HG02759 (cell line): Measurements from ENCODE around the gene TSPAN11.
"Not testable (repeated sequence)": the region's sequence is repeated elsewhere in the genome, so short reads cannot be mapped to it uniquely, and the experiment has no call there.

Experiments
- ATAC-seq: cut with Tn5 transposase; IDR thresholded peaks from one replicate; pipeline ENCODE4 v1.9.1; 2021; ENCODE audit warnings: mild to moderate bottlenecking, moderate library complexity; ENCODE audit not compliant: unreplicated experiment

Gene TSPAN11

DNA sequence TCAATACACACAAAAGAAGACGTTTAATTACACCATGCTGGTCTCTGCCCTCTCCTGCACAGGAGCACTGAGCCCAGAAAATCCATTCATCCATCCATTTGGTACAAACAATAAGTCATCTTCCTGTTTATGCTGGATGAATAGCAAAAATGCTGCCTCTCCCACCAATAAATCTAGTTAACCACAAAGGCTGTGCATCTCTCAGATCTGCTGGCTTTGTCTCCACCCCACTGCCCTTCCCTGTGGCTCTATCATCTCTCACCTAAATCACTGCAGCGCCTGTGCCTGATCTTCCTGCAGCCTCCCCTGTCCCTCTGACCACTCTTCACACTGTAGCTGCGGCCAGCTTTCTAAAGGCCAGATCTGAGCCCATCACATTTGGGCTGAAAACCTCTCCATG is 74.2 kb downstream of the TSPAN11 start:
- no peak for ATAC-seq

DNA sequence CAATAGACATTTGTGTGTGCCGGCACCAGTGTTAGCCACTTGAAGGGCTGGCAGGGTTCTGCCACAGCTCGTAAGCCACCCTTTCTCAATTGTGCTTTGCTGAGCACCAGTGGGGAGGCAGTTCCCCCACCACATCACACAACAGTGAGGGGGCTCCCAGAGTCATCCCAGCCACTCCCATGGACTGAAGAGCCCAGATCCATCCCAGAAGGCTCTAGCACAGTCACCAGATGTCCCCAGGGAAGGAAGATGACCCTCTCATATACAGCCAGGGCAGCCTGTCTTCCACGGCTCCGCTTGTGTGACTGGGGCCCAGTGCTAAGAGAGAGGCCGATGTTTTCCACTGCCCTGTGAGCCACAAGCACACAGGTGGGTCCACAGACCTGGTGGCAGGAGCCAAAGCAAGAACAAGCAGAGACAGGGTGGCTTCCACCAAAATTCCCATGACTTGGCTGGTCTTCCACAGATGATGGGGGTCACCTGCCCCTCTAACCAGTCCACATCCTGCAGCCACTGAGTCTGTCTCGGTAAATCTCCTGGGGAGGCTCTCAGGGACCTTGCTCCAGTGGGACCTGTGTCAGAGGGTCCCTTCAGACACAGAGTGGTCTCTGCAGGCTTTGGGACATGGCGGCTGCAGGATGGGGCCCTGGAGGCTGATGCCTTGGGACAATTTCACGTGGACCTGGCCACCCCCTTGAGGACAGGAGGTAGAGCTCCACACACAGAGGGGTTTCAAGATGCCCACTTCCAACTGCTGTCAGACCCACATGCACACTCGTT is 75.2 kb downstream of the TSPAN11 start:
- ATAC-seq = no peak

DNA sequence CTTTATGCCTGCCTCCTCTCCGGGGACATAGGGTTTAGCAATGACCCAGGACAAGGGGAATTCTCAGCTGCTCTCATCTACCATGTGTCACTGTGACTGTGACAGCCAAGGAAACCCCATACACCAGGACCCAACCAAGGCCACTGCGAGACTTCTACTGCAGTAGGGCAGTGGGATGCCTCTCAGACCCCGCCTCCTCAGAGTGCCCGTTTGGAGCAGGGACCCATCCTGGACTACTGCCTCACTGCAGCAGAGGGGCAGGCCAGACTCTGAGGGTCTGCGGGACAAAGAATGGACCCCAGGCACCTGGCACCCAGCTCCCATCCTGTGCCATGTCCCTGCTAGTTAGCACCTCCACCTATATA is 75.8 kb downstream of the TSPAN11 start:
- ATAC-seq = no peak

DNA sequence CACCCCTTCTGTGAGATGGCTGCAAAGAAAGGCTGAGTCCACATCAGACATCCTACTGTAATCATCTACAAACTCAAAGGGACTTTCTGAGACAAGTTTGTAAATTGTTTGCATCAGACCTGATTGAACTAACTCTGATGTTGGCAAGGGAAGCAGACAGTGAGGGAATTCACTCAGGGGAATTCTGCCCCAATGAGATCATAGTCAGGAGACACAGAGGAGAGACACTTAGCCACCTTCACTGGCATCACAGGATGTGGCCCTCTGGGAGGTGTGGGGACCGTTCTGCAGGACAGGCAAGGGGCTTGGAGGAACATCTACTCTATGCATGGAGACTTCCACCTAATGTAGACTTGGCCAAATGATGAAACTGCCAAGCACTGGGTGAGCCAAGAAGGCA is 76.5 kb downstream of the TSPAN11 start:
- ATAC-seq = peak; percentile 67

DNA sequence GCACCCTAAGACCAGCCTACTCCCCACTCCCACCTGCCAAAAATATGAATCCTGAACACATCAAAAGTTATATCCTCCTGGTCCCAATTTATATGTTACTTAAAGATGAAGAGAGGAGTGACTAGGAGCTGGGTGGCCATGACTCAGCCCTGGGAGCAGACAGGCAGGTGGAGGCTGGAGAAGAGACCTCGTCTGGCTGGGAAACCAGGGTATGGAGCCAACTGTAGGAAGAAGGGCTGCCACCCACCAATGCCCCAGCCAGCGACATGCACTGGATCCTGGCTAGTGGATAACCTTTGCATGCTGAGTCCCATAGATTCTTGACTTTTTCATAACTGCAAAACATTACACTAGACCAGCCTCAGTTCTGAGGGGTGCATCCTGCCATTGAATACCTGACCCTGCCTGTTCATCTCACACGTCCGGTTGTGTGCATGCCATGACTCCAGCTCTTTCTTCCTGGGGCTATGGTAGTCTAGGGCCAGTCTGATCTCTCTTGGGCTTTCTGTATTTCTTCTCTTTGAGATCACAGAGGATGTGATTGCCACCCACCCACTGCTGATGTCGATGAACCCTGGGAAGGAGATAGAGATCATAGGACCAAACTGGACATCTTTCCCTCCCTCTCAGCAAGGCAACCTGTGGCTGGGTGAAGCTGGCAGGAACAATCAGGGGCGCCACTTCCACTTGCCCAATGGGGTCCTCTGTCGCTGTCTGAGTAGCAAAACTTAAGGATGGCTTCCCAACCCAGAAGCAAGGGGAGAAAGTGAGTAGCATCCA is 77.5 kb downstream of the TSPAN11 start:
- ATAC-seq = no peak

DNA sequence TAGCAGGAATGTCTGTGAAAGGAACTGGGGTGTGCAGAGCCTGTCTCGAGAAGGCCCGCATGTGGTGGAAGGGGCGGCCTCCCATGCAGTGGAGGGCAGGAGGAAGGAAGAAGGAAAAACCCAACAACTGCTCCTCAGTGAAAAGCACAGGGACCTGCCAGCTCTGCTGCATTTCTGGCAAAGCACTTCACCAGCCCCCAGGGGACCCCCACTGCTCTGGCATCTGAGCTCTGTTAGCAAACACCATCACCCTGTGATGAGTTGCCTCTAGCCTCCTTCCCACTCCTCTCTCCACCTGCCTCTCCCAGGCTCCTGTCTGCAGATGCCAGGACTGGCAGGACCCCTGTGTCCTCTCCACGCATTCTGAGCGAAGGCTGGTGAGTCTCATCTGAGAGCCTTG is 78.1 kb downstream of the TSPAN11 start:
- no peak for ATAC-seq

DNA sequence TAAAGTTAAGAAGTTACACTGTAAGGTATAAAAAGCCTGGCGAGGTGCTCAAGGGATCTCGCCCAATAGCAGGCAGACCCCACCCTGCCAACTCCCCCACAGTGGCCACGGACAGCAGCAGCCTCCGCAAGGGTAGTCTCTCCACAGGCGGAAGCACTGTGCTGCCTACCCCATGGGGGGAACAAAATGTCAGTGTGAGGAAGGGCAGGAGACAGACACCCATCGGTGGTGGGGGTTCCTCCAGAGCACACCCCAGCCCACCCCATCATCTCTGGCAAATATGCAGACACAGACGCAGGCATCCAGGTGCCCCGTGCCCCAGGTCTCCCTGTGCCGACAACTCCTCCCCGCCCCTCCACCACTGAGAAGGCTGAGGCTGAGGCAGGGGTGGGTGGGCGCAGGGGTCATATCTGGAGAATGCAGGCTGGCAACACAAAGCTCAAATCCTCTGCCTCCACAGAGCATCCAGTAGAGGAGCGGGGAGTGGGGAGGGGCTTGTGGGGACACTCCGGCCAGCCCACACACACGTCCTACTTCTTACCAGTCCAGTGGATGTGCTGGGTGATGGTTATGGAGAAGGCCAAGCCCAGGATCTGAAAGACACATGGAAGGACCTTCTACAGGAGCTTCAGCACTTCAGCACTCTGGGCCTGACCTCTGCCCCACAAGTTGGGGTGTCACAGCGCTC is 78.9 kb downstream of the TSPAN11 start:
- no peak for ATAC-seq

DNA sequence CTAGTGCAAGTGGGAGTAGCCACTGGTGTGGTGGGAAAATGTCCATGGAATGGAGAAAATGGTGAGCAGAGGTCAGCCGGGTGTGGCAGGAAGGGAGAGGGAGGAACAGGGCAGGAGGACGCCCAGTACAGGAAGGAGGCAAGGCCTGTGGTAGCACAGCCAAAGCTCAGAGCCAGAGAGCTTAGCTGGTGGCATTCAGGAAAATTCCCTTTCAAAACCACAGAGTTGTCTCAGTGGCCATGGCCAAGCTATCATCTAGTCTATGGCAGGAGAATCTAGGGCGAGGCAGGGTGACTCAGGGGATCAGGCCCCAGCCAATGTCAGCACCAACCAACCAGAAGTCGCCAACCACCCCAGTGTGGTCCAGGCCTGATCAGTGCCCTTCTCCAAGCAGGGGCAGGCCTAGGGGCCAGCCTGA is 79.4 kb downstream of the TSPAN11 start:
- no peak for ATAC-seq

DNA sequence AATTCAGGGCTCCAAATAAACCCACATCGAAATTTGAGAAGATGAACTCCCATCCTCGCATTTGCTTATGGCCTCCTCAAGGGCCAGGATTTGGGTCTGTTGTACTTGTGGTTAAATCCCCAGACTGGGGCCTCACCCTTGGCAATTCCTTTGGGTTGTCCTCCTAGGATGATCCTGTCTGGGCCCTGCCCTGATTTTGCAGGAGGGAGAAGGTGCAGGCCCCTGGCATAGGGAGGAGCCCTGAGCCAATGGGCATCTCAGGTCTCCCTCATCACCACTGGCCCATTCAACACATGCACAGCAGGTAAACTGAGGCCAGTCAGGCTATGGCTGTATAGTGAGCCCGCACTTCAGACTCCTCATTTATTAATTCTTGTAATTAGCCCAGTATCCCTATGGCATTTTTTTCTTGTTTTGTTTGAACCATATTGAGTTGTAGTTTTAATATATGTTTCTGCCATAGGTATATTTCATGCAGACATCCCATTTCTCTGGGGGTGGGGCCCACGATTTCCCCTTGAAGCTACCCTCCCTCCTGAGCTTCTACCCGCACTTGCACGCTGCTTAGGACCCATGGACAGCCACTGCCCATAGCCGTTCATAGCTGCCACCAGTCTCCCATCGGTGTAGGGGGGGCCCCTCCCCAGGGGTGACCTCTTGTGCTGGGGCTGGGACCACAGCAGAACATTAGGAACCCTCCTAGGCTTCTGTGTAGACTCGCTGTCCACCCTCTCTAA is 80.0 kb downstream of the TSPAN11 start:
- no peak for ATAC-seq

DNA sequence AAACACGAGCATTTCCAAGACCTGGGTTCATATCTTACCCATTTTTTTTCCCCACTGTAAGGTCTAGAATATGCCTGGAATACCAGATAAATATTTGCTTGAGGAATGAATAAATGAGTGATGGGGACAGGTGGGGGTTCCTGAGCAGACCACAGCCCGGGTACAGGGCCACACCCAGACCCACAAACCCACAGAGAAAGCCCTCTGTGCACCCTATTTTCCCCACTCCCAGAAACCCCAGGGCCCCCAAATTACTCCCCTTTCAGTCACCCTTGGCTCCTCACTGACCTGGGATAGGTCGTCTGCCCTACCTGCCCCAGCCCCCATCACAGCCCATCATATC is 80.6 kb downstream of the TSPAN11 start:
- ATAC-seq = no peak

DNA sequence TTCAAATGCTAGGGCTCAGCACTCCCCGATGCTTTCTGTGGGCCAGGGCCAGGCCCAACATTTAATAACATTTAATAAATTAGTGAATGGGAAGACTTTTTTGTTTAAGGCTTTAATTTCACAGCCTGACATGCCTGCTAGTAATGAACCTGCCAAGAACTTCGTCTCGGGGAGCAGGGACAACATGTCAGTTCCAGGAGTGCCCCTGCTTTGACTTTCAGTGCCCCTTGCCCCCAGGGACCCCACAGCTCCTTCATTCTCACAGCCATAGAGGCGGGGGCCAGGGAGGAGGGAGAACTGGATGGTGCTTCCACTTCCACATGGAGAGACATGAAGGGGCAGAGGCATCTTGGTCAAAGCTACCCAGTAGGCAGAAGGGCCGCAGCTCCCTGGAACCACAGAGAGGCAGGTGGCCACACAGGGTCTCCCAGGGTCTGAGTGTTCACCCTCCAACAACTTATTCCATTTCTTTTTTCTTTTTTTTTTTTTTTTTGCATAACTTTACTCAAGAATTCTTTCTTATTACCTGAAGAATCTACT is 81.2 kb downstream of the TSPAN11 start:
- no peak for ATAC-seq

DNA sequence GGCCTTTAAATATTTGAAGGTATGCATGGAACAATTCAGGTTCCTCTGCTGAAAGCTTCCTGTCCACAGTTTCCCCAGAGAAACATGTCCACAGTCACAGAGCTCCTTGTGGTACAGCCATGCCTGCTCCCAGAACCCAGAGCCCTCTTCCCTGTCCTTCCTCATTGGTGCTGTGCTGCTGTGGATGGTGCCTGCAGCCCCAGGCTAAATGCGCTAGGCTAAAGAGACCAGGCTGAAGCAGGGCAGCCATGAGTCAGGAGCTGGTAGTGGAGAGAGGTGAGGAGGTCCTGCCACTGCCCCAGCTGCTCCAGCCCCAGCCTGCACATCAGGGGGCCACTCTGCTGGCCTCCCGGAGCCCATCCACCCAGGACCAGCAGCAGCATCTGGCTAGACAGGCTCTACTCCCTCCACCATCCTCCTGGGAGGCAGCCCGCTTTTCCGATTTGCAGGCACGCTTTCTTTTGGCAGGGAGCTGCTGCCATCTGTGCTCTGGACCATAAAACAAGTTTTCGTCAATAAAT is 81.8 kb downstream of the TSPAN11 start:
- no peak for ATAC-seq

DNA sequence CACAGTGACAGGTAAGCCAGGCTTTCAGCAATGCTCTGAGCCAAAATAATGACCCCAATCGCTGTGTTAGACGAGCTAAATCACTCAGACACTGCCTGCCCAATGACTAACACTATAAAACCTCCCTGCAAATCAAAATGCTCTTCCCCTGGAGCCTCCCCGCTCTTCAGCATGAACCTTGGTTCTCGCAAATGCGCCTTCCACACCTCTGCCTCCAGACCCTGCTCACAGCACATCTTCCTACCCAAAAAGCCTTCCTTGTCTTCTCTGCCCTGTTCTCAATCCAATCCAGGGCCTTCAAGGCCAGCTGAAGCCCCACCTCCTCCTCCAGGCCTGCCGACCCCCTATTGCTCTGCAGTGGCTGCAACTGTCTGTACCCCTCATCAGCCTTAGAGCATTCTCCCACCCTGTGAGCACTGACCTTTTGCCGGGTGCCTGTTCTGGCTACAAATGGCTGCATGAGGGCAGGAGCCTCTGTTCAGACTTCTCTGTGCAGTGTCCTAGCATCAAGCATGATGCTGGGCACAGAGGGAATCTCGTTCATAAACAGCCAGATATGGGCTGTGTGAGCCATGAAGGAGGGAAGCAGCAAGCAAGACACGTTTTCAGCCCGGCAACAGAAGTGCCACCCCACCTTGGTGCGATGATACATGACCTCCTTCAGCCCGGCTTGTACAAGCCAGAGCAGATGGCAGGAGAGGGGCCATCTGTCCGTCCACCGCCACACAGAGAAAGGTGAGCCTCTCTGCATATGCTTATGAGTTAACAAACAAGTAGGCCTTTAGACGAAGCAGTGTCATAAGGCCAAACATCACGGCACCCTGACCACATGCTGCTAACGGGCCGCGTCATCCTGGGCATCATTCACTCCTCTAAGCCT is 82.7 kb downstream of the TSPAN11 start:
- ATAC-seq = no peak

DNA sequence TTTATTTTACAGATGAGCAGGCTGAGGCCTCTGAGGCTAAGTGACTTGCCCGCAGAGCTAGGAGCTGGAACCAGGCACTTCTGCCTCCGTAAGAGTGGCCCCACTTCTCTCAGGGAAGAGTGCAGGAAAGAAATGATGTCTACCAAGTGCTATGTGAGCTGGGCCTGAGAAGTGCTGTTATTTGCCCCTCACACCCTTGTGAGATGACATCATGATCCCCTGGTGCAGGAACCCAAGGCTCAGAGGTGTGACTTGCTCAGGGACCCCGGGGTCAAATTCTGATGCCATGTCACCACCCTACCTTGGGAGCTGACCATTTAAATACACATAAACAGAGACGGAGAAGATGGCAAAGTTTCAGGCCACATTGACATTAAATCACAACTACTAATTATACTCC is 83.4 kb downstream of the TSPAN11 start:
- ATAC-seq = no peak

DNA sequence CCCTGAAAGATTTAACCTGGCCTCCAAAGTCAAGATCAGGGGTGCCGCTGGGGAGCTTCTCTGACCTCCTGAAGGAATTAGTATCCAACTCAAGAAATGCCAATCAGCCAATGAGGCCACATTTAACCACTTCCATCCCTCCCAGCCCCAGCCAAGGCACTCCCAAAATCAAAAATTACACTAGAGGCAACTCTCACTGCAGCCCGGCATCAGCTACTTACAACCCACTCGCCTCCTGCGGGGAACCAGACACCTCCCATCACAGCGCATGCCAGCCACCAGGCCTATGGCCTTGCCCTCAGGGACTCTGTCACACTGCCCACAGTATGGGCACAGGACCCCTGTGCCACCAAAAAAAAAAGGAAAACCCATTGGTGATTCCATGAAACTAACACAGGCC is 84.8 kb downstream of the TSPAN11 start:
- no peak for ATAC-seq

DNA sequence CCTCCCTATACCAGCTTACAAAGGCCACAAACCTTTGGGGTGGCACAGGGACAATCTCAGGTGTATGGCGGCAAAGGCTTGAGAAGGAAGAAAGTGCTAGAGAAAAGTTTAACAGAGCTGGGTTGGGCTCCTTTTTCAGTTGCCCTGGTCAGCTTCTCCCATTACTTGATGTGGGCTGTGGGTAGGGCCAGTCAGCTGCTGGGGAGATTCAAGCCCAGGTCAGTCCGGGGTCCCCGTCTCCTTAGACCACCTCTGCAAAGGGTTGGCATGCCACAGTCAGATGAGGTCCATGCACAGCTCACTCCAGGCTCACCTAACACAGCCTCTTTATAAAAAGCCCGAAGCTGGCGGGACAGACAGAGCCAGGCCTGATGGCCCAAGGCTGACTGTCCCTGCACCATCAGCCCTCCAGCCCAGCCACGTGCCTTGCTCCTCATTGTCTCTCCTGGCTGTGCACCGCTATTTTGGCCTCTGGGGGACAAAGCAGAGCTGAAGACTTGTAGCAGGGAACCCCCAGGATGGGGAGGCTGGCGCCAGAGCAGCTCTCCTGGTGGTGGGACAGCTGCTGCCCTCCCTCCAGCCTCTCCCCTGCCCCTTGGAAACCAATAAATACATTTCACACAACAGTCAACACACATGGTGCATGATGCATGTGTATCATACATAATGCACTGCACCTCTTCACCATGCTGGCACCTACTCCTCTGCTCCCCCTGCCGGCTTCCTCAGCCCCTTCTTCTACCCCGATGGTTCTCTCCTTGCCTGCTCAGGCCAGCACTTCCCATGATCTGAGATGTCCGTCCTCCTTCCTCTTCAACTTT is 85.4 kb downstream of the TSPAN11 start:
- ATAC-seq = no peak

DNA sequence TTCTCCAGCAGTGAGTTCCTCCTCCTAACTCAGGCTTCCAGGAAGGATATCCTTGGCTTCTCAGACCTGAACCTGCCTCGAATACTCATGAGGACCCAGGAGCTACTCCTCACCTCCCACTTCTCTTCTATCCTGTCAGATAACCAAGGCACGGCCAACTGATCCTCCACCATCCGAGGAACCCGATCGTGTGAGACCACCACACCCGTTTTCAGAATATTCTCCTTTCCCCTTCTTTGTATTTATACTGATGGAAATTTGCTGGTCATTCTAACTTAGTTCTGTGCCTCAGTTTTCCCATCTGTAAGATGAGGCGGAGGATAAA is 86.0 kb downstream of the TSPAN11 start:
- not testable (repeated sequence) for ATAC-seq

DNA sequence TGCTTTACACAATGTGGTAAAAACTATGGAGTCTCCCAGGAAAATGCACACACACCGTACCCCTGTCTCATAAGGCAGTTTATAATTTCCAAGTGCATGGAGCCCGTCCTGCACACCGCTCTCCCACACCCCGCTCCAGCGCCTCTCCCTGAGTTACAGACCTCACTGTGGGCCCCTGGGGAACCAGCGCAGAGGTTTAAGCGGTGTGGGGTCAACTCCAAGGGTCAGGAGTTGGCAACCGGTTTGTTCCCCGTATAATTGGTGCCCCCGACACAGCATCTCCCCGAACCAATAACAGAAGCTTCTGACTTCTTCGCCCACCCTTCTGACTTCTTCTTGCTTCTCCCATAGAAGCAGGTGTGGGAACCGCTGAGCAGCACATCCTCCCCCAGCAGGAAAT is 88.7 kb downstream of the TSPAN11 start:
- ATAC-seq = no peak

DNA sequence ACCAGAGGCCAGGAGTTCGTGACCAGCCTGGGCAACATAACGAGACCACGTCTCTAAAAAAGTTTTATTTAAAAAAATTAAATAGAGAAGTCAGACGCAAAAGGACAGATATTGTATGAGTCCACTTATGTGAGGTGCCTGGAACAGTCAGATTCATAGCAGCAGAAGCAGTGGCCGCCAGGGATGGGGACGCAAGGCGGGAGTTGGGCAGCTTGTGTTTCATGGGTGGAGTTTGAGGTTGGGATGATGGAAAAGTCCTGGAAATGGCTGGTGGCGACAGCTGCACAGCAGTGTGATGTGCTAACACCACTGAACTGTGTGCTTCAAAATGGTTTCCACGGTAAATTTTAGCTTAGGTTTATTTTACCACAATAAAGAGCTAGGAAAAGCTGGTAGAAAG is 89.5 kb downstream of the TSPAN11 start:
- no peak for ATAC-seq
